GM23338 (cell line): ENCODE data around the gene C6orf15. TPM values are rescaled to one million over a fixed set of nuclear protein-coding genes. Genes with fewer than 3 reads are reported as not detected.
A peak's percentile ranks its signal among the peaks of the same experiment; 100 is the strongest.

Source experiments
- ATAC-seq: fragments of 200-7000 bp; cut with Tn5 transposase; 3 replicates; pipeline ENCODE4 v1.9.1; 2020
- DNase-seq: peaks from one replicate; pipeline ENCODE4 v3.0.0-alpha.2; 2015; ENCODE audit warnings: low spot score
- H2AFZ ChIP-seq: fragments of 200-600 bp; sonication (generic); 2 replicates; pipeline ENCODE4 v1.8.0; 2016; ENCODE audit warnings: antibody characterized with exemption, mild to moderate bottlenecking, moderate library complexity
- H3F3A ChIP-seq: fragments of 200-600 bp; sonication (generic); replicated peaks from 2 replicates; pipeline ENCODE4 v1.8.0; 2017; ENCODE audit warnings: antibody characterized with exemption, mixed run types, low read depth
- H3K27ac ChIP-seq: fragments of 200-600 bp; sonication (generic); 2 replicates; pipeline ENCODE4 v1.6.1; 2016; ENCODE audit warnings: low read depth
- H3K27me3 ChIP-seq: fragments of 200-600 bp; sonication (generic); 2 replicates; pipeline ENCODE4 v1.8.0; 2016; ENCODE audit warnings: mild to moderate bottlenecking, mixed run types, moderate library complexity; ENCODE audit not compliant: insufficient read depth
- H3K36me3 ChIP-seq: fragments of 200-600 bp; sonication (generic); 2 replicates; pipeline ENCODE4 v1.8.0; 2016; ENCODE audit warnings: mild to moderate bottlenecking; ENCODE audit not compliant: insufficient read depth
- H3K4me1 ChIP-seq: fragments of 200-600 bp; sonication (generic); 2 replicates; pipeline ENCODE4 v1.8.0; 2016; ENCODE audit warnings: mild to moderate bottlenecking, moderate library complexity; ENCODE audit not compliant: insufficient read depth
- H3K4me2 ChIP-seq: fragments of 200-600 bp; sonication (generic); 2 replicates; pipeline ENCODE4 v1.7.1; 2017; ENCODE audit warnings: mixed run types
- H3K4me3 ChIP-seq: fragments of 200-600 bp; sonication (generic); 2 replicates; pipeline ENCODE4 v1.6.1; 2016; ENCODE audit warnings: mixed run types
- H3K79me2 ChIP-seq: fragments of 200-600 bp; sonication (generic); replicated peaks from 2 replicates; pipeline ENCODE4 v1.8.0; 2017; ENCODE audit warnings: mild to moderate bottlenecking; ENCODE audit not compliant: insufficient read depth
- H3K9me2 ChIP-seq: fragments of 200-600 bp; sonication (generic); 2 replicates; pipeline ENCODE4 v1.8.0; 2017; ENCODE audit not compliant: insufficient read depth
- H4K20me1 ChIP-seq: fragments of 200-600 bp; sonication (generic); replicated peaks from 2 replicates; pipeline ENCODE4 v1.8.0; 2017; ENCODE audit warnings: mild to moderate bottlenecking; ENCODE audit not compliant: insufficient read depth
- H3K27ac Mint-ChIP-seq: 2 replicates; pipeline ENCODE4 v1.8.0; 2020; ENCODE audit warnings: inconsistent platforms, mild to moderate bottlenecking, moderate library complexity, mixed read lengths
- H3K27me3 Mint-ChIP-seq: 3 replicates; pipeline ENCODE4 v1.8.0; 2022; ENCODE audit warnings: low read depth, mild to moderate bottlenecking, moderate library complexity, mixed read lengths, inconsistent platforms; ENCODE audit not compliant: insufficient read depth, poor library complexity
- H3K36me3 Mint-ChIP-seq: 3 replicates; pipeline ENCODE4 v1.8.0; 2021; ENCODE audit warnings: low read depth, mild to moderate bottlenecking, inconsistent platforms, moderate library complexity, mixed read lengths
- H3K4me1 Mint-ChIP-seq: 3 replicates; pipeline ENCODE4 v1.8.0; 2020; ENCODE audit warnings: mild to moderate bottlenecking, inconsistent platforms, mixed read lengths
- H3K4me3 Mint-ChIP-seq: 3 replicates; pipeline ENCODE4 v1.8.0; 2021; ENCODE audit warnings: moderate library complexity, mild to moderate bottlenecking, inconsistent platforms, mixed read lengths
- H3K9me3 Mint-ChIP-seq: 3 replicates; pipeline ENCODE4 v1.8.0; 2020; ENCODE audit warnings: moderate library complexity, mild to moderate bottlenecking, inconsistent platforms, mixed read lengths
- EZH2 ChIP-seq: fragments of 200-600 bp; sonication (generic); IDR thresholded peaks from one replicate; pipeline ENCODE4 v1.8.0; 2017; ENCODE audit warnings: antibody characterized with exemption, mild to moderate bottlenecking, low read depth; ENCODE audit not compliant: unreplicated experiment
- EZH2phosphoT487 ChIP-seq: fragments of 200-600 bp; sonication (generic); IDR thresholded peaks from one replicate; pipeline ENCODE4 v1.8.1; 2018; ENCODE audit warnings: antibody characterized with exemption; ENCODE audit not compliant: unreplicated experiment
- JUNB ChIP-seq: IDR thresholded peaks from one replicate; pipeline ENCODE4 v1.6.1; 2016; ENCODE audit warnings: antibody characterized with exemption; ENCODE audit not compliant: unreplicated experiment
- POLR2AphosphoS5 ChIP-seq: IDR thresholded peaks from 2 replicates; pipeline ENCODE4 v1.6.1; 2016; ENCODE audit warnings: antibody characterized with exemption, low read depth
- STAT1 ChIP-seq: IDR thresholded peaks from one replicate; pipeline ENCODE4 v1.6.1; 2016; ENCODE audit warnings: antibody characterized with exemption; ENCODE audit not compliant: unreplicated experiment
- ZNF114 ChIP-seq: fragments of 250-450 bp; sonication (Bioruptor Pico); IDR thresholded peaks from 2 replicates; pipeline ENCODE4 v1.5.0; 2020; ENCODE audit warnings: mild to moderate bottlenecking, moderate library complexity
- ZNF331 ChIP-seq: fragments of 250-450 bp; sonication (Bioruptor Pico); IDR thresholded peaks from 2 replicates; pipeline ENCODE4 v1.5.0; 2020; ENCODE audit warnings: low read depth, mild to moderate bottlenecking, moderate library complexity
- polyA plus RNA-seq: library from polyadenylated mRNA; unstranded; fragments of >200 nt; fragmentation: Nextera tagmentation; extraction: Ambion mirVana; gene quantifications from 2 replicates; pipeline ENCODE4 v1.2.1, GENCODE V29; 2016
- total RNA-seq: library from RNA; depleted of rRNA; stranded (reverse); fragments of >200 nt; shearing (Covaris generic); gene quantifications from 2 replicates; pipeline ENCODE4 v1.2.3, GENCODE V29; 2014
- TF ChIP-seq, protein P1 (sequence below), 2 experiments: fragments of 200-600 bp in 1 of 2; sonication (generic) in 1 of 2; conservative IDR thresholded peaks; 2 replicates each; pipeline versions ENCODE4 v1.5.1 to v1.6.1; 2016 to 2017; ENCODE audit warnings: antibody characterized with exemption in 2 of 2, low read depth in 2 of 2, mild to moderate bottlenecking in 2 of 2, moderate library complexity in 1 of 2
- TF ChIP-seq, protein P2 (sequence below): fragments of 250-450 bp; sonication (Bioruptor Pico); IDR thresholded peaks from 2 replicates; pipeline ENCODE4 v1.5.0; 2020; ENCODE audit warnings: mild to moderate bottlenecking, moderate library complexity

C6orf15 gene
- total and polyA plus RNA-seq, 2 experiments from 2014 or later = not detected

DNA sequence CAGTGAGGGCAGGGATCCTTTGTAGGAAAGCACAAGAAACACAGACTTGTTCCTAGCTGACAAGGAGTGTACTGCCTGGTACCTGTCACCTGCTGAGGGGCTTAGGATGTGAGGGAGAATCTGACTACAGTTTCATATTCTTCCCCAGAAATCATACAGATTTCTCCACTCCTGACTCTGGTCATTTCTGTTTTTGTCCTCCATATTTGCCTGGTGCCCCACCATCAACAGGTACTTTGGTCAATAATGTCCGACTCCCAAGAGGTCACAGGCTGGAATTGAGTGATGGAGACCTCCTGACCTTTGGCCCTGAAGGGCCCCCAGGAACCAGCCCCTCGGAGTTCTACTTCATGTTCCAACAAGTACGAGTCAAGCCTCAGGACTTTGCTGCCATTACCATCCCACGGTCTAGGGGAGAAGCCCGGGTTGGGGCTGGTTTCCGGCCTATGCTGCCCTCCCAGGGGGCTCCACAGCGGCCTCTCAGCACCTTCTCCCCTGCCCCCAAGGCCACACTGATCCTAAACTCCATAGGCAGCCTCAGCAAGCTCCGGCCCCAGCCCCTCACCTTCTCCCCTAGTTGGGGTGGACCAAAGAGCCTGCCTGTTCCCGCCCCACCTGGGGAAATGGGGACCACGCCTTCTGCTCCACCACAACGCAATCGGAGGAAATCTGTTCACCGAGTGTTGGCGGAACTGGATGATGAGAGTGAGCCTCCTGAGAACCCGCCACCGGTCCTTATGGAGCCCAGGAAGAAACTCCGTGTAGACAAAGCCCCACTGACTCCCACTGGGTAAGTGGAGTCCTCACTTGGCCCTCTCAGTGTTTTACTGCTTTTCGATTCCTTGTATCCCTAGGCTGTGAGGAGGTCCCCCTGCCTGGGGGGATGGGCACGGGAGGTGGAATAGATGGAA is 49.1 kb upstream of the C6orf15 start:
- Histone ChIP-seq H3K4me1 (peaks cover 61% of the 10 kb centered on the region), H3F3A (peaks cover 61% of the 10 kb centered on the region), H3K36me3 (peaks cover 32% of the 10 kb centered on the region), H3K4me2 (no peak overlapping the region; the same call in 1 of the 2 replicates), H3K4me3 (no peak overlapping the region), H3K27me3 (0 out of 2 replicates have a peak, but pooled peaks cover 2% of the 10 kb centered on the region), H4K20me1 (peaks cover 32% of the 10 kb centered on the region), H3K27ac (peak overlapping the region; percentile 83; the same call in 1 of the 2 replicates), H2AFZ (no peak overlapping the region), H3K79me2 (peaks cover 33% of the 10 kb centered on the region), H3K9me2 (no peaks in the 10 kb centered on the region)
- peak overlapping the region; percentile 33; the same call in 2 of the 3 replicates for H3K4me3 Mint-ChIP-seq
- H3K4me1 Mint-ChIP-seq = peaks cover 67% of the 10 kb centered on the region
- H3K36me3 Mint-ChIP-seq = peaks cover 62% of the 10 kb centered on the region
- peaks cover 19% of the 10 kb centered on the region for H3K27me3 Mint-ChIP-seq
- ATAC-seq (no peak), DNase-seq (no peak)
- no peaks in the 10 kb centered on the region for H3K9me3 Mint-ChIP-seq
- TF ChIP-seq, protein P1, sequence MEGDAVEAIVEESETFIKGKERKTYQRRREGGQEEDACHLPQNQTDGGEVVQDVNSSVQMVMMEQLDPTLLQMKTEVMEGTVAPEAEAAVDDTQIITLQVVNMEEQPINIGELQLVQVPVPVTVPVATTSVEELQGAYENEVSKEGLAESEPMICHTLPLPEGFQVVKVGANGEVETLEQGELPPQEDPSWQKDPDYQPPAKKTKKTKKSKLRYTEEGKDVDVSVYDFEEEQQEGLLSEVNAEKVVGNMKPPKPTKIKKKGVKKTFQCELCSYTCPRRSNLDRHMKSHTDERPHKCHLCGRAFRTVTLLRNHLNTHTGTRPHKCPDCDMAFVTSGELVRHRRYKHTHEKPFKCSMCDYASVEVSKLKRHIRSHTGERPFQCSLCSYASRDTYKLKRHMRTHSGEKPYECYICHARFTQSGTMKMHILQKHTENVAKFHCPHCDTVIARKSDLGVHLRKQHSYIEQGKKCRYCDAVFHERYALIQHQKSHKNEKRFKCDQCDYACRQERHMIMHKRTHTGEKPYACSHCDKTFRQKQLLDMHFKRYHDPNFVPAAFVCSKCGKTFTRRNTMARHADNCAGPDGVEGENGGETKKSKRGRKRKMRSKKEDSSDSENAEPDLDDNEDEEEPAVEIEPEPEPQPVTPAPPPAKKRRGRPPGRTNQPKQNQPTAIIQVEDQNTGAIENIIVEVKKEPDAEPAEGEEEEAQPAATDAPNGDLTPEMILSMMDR (conservative IDR thresholded peaks at IDR 0.05; ENCODE audit: low read depth in 2 of 2) = no peak
- TF ChIP-seq ZNF114 (no peak), STAT1 (no peak)
- H3K27ac Mint-ChIP-seq = peak overlapping the region; percentile 78

DNA sequence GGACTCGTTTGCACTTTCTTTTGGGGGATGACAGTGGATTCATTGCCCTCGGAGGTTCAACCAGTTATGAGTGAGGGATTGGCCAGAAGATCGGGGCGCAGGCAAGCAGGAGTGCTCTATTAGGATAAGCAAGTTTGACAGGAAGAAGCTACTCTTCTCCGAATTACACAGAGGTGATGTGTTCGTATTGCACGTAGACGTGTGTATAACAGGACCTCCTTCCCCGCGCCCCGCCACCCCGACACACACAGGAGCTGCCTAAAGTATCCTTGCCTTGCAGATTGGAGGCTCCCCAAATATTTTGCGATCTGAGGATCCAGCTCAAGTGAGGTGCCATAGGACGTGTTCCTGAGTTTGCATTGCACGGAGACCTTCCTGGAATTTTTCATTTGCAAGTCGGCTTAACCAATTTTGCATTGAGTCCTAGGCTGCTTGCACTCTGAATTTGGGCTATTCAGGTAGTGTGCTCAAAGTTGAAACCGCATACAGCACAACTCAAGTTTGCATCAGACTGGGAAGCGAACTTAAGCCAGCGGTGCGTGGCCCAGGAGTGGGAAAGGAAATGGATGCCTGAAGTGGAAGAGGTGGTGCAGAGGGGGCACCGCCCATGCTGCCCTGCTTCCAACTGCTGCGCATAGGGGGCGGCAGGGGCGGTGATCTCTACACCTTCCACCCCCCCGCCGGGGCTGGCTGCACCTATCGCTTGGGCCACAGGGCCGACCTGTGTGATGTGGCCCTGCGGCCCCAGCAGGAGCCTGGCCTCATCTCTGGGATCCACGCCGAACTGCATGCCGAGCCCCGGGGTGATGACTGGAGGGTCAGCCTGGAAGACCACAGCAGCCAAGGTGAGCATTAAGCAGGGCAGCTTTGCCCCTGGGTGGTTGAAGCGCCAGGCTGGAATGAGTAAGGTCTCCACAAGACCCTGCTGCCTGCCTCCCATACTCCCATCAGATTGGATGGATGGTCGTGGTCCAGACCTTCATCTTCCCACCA is 46.8 kb upstream of the C6orf15 start:
- Histone ChIP-seq H4K20me1 (peaks cover 16% of the 10 kb centered on the region), H3K79me2 (0 out of 2 replicates have a peak, but pooled peaks cover 16% of the 10 kb centered on the region), H2AFZ (peak overlapping the region; percentile 87; the same call in 1 of the 2 replicates), H3F3A (peaks cover 47% of the 10 kb centered on the region), H3K27ac (peak overlapping the region; percentile 79; the same call in 1 of the 2 replicates), H3K9me2 (no peaks in the 10 kb centered on the region), H3K4me2 (peak overlapping the region; percentile 100), H3K4me1 (peaks cover 47% of the 10 kb centered on the region), H3K36me3 (peaks cover 14% of the 10 kb centered on the region), H3K4me3 (peak overlapping the region; percentile 75), H3K27me3 (0 out of 2 replicates have a peak, but pooled peaks cover 2% of the 10 kb centered on the region)
- H3K36me3 Mint-ChIP-seq = peaks cover 59% of the 10 kb centered on the region
- ATAC-seq (peak; percentile 52), DNase-seq (peak; percentile 82)
- H3K4me1 Mint-ChIP-seq = peaks cover 48% of the 10 kb centered on the region
- peaks cover 19% of the 10 kb centered on the region for H3K27me3 Mint-ChIP-seq
- peak overlapping the region; percentile 88 for H3K4me3 Mint-ChIP-seq
- no peaks in the 10 kb centered on the region for H3K9me3 Mint-ChIP-seq
- H3K27ac Mint-ChIP-seq = peak overlapping the region; percentile 30; the same call in 1 of the 2 replicates
- TF ChIP-seq JUNB (no peak), EZH2phosphoT487 (no peak), POLR2AphosphoS5 (peak; percentile 57; the same call in 1 of the 2 replicates), ZNF114 (no peak), ZNF331 (CRISPR knock-in tag) (no peak), EZH2 (no peak)
- TF ChIP-seq, protein P2, sequence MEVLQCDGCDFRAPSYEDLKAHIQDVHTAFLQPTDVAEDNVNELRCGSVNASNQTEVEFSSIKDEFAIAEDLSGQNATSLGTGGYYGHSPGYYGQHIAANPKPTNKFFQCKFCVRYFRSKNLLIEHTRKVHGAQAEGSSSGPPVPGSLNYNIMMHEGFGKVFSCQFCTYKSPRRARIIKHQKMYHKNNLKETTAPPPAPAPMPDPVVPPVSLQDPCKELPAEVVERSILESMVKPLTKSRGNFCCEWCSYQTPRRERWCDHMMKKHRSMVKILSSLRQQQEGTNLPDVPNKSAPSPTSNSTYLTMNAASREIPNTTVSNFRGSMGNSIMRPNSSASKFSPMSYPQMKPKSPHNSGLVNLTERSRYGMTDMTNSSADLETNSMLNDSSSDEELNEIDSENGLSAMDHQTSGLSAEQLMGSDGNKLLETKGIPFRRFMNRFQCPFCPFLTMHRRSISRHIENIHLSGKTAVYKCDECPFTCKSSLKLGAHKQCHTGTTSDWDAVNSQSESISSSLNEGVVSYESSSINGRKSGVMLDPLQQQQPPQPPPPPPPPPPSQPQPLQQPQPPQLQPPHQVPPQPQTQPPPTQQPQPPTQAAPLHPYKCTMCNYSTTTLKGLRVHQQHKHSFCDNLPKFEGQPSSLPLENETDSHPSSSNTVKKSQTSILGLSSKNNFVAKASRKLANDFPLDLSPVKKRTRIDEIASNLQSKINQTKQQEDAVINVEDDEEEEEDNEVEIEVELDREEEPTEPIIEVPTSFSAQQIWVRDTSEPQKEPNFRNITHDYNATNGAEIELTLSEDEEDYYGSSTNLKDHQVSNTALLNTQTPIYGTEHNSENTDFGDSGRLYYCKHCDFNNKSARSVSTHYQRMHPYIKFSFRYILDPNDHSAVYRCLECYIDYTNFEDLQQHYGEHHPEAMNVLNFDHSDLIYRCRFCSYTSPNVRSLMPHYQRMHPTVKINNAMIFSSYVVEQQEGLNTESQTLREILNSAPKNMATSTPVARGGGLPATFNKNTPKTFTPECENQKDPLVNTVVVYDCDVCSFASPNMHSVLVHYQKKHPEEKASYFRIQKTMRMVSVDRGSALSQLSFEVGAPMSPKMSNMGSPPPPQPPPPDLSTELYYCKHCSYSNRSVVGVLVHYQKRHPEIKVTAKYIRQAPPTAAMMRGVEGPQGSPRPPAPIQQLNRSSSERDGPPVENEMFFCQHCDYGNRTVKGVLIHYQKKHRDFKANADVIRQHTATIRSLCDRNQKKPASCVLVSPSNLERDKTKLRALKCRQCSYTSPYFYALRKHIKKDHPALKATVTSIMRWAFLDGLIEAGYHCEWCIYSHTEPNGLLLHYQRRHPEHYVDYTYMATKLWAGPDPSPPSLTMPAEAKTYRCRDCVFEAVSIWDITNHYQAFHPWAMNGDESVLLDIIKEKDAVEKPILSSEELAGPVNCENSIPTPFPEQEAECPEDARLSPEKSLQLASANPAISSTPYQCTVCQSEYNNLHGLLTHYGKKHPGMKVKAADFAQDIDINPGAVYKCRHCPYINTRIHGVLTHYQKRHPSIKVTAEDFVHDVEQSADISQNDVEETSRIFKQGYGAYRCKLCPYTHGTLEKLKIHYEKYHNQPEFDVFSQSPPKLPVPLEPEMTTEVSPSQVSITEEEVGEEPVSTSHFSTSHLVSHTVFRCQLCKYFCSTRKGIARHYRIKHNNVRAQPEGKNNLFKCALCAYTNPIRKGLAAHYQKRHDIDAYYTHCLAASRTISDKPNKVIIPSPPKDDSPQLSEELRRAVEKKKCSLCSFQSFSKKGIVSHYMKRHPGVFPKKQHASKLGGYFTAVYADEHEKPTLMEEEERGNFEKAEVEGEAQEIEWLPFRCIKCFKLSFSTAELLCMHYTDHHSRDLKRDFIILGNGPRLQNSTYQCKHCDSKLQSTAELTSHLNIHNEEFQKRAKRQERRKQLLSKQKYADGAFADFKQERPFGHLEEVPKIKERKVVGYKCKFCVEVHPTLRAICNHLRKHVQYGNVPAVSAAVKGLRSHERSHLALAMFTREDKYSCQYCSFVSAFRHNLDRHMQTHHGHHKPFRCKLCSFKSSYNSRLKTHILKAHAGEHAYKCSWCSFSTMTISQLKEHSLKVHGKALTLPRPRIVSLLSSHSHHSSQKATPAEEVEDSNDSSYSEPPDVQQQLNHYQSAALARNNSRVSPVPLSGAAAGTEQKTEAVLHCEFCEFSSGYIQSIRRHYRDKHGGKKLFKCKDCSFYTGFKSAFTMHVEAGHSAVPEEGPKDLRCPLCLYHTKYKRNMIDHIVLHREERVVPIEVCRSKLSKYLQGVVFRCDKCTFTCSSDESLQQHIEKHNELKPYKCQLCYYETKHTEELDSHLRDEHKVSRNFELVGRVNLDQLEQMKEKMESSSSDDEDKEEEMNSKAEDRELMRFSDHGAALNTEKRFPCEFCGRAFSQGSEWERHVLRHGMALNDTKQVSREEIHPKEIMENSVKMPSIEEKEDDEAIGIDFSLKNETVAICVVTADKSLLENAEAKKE (CRISPR knock-in tag) = no peak
